Renal cortex interstitium (tissue), 11 donors: ENCODE measurements around the gene DAPL1. TPM values are rescaled to one million over a fixed set of nuclear protein-coding genes. Genes with fewer than 3 reads are reported as not detected.

Source experiments
- DNase-seq, 11 donors: peaks; one replicate each; pipeline ENCODE4 v3.0.0-alpha.2; 2013; ENCODE audit warnings: low read depth in 9 of 11, low spot score in 4 of 11; ENCODE audit errors: extremely low read depth in 1 of 11
- polyA plus RNA-seq, 3 donors: library from polyadenylated mRNA; unstranded; fragments of 120-200 nt; gene quantifications; one replicate each; pipeline ENCODE4 v1.2.1, GENCODE V29; 2013; ENCODE audit not compliant: insufficient read length in 3 of 3

Gene DAPL1
- polyA plus RNA-seq, 3 donors: 32.9 to 46.8 (median 44.4) TPM

- no peak for DNase-seq
Measured at GRCh38 chr2:158806941-158807340, 11.8 kb downstream of the DAPL1 start.

- no peak for DNase-seq
Measured at GRCh38 chr2:158808426-158808825, 13.3 kb downstream of the DAPL1 start.

GRCh38 chr2:158809816-158810215, 14.7 kb downstream of the DAPL1 start:
- DNase-seq: no peak

GRCh38 chr2:158810731-158811460, 15.8 kb downstream of the DAPL1 start:
- DNase-seq: peak in 1 of 11 donors; percentile 61

GRCh38 chr2:158815166-158815565, 20.0 kb downstream of the DAPL1 start:
- no peak for DNase-seq

GRCh38 chr2:158815658-158816057, 20.5 kb downstream of the DAPL1 start:
- DNase-seq: no peak

- DNase-seq: no peak
Measured at GRCh38 chr2:158817588-158817987, 22.5 kb downstream of the DAPL1 start.

GRCh38 chr2:158818511-158818910, 23.4 kb downstream of the DAPL1 start:
- DNase-seq: no peak

- DNase-seq: no peak
Measured at GRCh38 chr2:158822193-158822592, 27.1 kb downstream of the DAPL1 start.

GRCh38 chr2:158823486-158824237, 28.5 kb downstream of the DAPL1 start:
- peak in 1 of 11 donors; percentile 51 for DNase-seq

- no peak for DNase-seq
Measured at GRCh38 chr2:158825021-158825420, 29.9 kb downstream of the DAPL1 start.

- no peak for DNase-seq
Measured at GRCh38 chr2:158826965-158827364, 31.8 kb downstream of the DAPL1 start.

- DNase-seq: no peak
Measured at GRCh38 chr2:158828378-158829164, 33.5 kb downstream of the DAPL1 start.

GRCh38 chr2:158829167-158829566, 34.0 kb downstream of the DAPL1 start:
- no peak for DNase-seq

GRCh38 chr2:158830201-158830600, 35.1 kb downstream of the DAPL1 start:
- DNase-seq: no peak

- DNase-seq: no peak
Measured at GRCh38 chr2:158835431-158835830, 40.3 kb downstream of the DAPL1 start.

- no peak for DNase-seq
Measured at GRCh38 chr2:158837645-158838044, 42.5 kb downstream of the DAPL1 start.

- DNase-seq: peak in 1 of 11 donors; percentile 48
Measured at GRCh38 chr2:158841850-158842249, 46.7 kb downstream of the DAPL1 start.

GRCh38 chr2:158845444-158845843, 50.3 kb downstream of the DAPL1 start:
- no peak for DNase-seq

GRCh38 chr2:158845859-158846258, 50.7 kb downstream of the DAPL1 start:
- no peak for DNase-seq
